Activated naive CD4-positive, alpha-beta T cell treated with anti-CD3 and anti-CD28 coated beads, Interleukin-2, amount 10 ng/mL, durations not matched to agents 7 days and 5 days (primary cell): ENCODE measurements around the gene MTX3.

ENCODE experiments used
- CTCF ChIA-PET: fragments of 350-600 bp; sonication (Branson Sonifier 250); formaldehyde crosslinking; loops from one replicate; lab custom pipeline; 2021; ENCODE audit warnings: antibody characterized with exemption; lab: Charles Lee
- DNase-seq: peaks from one replicate; pipeline ENCODE4 v3.0.0-alpha.2; 2020
- H3K27ac Mint-ChIP-seq: one replicate; pipeline ENCODE4 v1.8.0; 2021; ENCODE audit warnings: mild to moderate bottlenecking, moderate library complexity, mixed read lengths
- H3K27me3 Mint-ChIP-seq: one replicate; pipeline ENCODE4 v1.8.0; 2021; ENCODE audit warnings: mild to moderate bottlenecking, mixed read lengths
- H3K36me3 Mint-ChIP-seq: one replicate; pipeline ENCODE4 v1.8.0; 2021; ENCODE audit warnings: mixed read lengths
- H3K4me1 Mint-ChIP-seq: one replicate; pipeline ENCODE4 v1.8.0; 2021; ENCODE audit warnings: mixed read lengths
- H3K4me3 Mint-ChIP-seq: one replicate; pipeline ENCODE4 v1.8.0; 2021; ENCODE audit warnings: mild to moderate bottlenecking, moderate library complexity, mixed read lengths
- H3K9me3 Mint-ChIP-seq: one replicate; pipeline ENCODE4 v1.8.0; 2021; ENCODE audit warnings: mixed read lengths

The MTX3 gene

GRCh38 chr5:79971156-79971555 is 19.9 kb downstream of the MTX3 start:
- Mint-ChIP-seq H3K36me3 (peaks cover 3% of the 10 kb centered on the region), H3K4me3 (no peak overlapping the region)

GRCh38 chr5:79966448-79966847 is 24.6 kb downstream of the MTX3 start:
- CTCF ChIA-PET, result interaction anchor here (0.9 to 1.0 kb wide), 2 partner anchors 15 to 117 kb away, joined by 3 read pairs; no protein-coding TSS in a partner anchor
- H3K4me1 Mint-ChIP-seq, result peaks cover 4% of the 10 kb centered on the region

More at GRCh38 chr5:79971156-79971555, 19.9 kb downstream of the MTX3 start:
- Mint-ChIP-seq H3K4me1 (no peaks in the 10 kb centered on the region), H3K27ac (no peak overlapping the region), H3K27me3 (peaks cover 23% of the 10 kb centered on the region), H3K9me3 (no peaks in the 10 kb centered on the region)
- CTCF ChIA-PET, result no interaction called here
- no peak for DNase-seq

GRCh38 chr5:79964136-79964535 is 26.9 kb downstream of the MTX3 start:
- CTCF ChIA-PET, result no interaction called here
- DNase-seq, result no peak
- H3K27me3 Mint-ChIP-seq, result peaks cover 10% of the 10 kb centered on the region
- H3K4me1 Mint-ChIP-seq, result peaks cover 4% of the 10 kb centered on the region
- no peak overlapping the region for H3K4me3 Mint-ChIP-seq
- no peaks in the 10 kb centered on the region for H3K9me3 Mint-ChIP-seq
- no peak overlapping the region for H3K27ac Mint-ChIP-seq
- H3K36me3 Mint-ChIP-seq, result no peaks in the 10 kb centered on the region

More at GRCh38 chr5:79966448-79966847, 24.6 kb downstream of the MTX3 start:
- no peak for DNase-seq
- Mint-ChIP-seq H3K36me3 (no peaks in the 10 kb centered on the region), H3K9me3 (no peaks in the 10 kb centered on the region), H3K4me3 (no peak overlapping the region), H3K27me3 (peaks cover 23% of the 10 kb centered on the region), H3K27ac (no peak overlapping the region)

GRCh38 chr5:79963261-79964061 is 27.6 kb downstream of the MTX3 start:
- no peak overlapping the region for H3K27ac Mint-ChIP-seq
- no peak overlapping the region for H3K4me3 Mint-ChIP-seq

DNA sequence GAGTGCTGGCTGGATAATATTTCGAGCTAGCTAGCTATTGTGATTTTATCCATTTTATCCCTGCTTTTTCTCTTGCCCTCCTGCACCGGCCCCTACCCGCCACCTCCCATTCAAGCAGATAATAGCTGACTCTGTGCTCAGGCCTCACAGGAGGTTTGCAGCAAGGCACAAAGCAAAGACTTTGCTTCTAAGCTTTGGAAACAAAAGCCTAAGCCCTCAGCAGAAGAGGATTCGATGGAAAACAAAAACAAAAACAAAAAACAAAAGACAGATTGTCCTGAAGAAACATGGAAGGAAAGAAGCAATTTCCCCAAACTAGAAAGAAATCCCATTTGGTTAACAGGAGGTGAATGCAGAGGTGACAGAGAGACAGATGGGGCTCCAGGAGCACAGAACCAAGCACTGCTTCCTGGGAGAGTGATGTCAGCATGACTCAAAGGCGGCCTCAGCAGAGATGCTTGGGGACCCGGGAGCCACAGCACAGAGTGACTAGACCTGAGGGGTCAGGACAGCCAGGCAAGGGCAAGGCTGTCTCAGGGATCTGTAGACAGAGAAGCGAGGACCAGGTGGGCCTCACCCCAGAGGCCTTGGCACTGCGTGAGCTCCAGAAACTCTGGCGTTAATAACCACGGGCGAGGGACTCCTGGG is 28.4 kb downstream of the MTX3 start:
- no peaks in the 10 kb centered on the region for H3K36me3 Mint-ChIP-seq
- CTCF ChIA-PET, result interaction anchor here (0.9 kb wide), 1 partner anchor 28 kb away, joined by 4 read pairs; no protein-coding TSS in a partner anchor
- H3K4me1 Mint-ChIP-seq, result peaks cover 4% of the 10 kb centered on the region
- H3K4me3 Mint-ChIP-seq, result no peak overlapping the region
- H3K9me3 Mint-ChIP-seq, result no peaks in the 10 kb centered on the region
- no peak for DNase-seq
- no peak overlapping the region for H3K27ac Mint-ChIP-seq
- peaks cover 14% of the 10 kb centered on the region for H3K27me3 Mint-ChIP-seq

More at GRCh38 chr5:79963261-79964061, 27.6 kb downstream of the MTX3 start:
- DNase-seq, result no peak
- CTCF ChIA-PET, result interaction anchor here (0.6 to 0.9 kb wide), 3 partner anchors 27 to 1605 kb away, joined by 3 to 4 read pairs (median 3); no protein-coding TSS in a partner anchor
- peaks cover 10% of the 10 kb centered on the region for H3K27me3 Mint-ChIP-seq
- peaks cover 4% of the 10 kb centered on the region for H3K4me1 Mint-ChIP-seq
- H3K36me3 Mint-ChIP-seq, result no peaks in the 10 kb centered on the region
- H3K9me3 Mint-ChIP-seq, result no peaks in the 10 kb centered on the region

GRCh38 chr5:79961716-79962574 is 29.1 kb downstream of the MTX3 start:
- Mint-ChIP-seq H3K27ac (no peak overlapping the region), H3K27me3 (peaks cover 10% of the 10 kb centered on the region), H3K36me3 (no peaks in the 10 kb centered on the region), H3K9me3 (no peaks in the 10 kb centered on the region), H3K4me3 (no peak overlapping the region), H3K4me1 (peaks cover 4% of the 10 kb centered on the region)
- no peak for DNase-seq
- CTCF ChIA-PET, result no interaction called here

DNA sequence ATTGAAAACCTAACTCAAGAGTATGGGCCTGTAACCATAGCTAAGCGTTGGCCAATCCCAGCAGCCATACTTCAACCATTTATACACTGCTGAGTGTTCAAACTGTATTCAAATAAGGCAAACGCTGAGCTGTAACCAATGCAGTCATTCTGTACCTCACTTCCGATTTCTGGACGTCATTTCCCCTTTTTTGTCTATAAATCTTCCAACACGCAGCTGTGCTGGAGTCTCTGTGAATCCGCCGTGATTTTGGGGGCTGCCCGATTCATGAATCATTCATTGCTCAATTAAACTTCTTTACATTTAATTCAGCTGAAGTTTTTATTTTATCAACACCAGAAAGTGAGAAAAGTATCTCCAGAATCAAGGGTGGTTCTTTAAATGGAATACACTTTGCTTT is 31.7 kb downstream of the MTX3 start:
- CTCF ChIA-PET, result interaction anchor here (0.7 to 1.5 kb wide), 2 partner anchors 32 to 34 kb away, joined by 3 to 4 read pairs; partner anchors contain the start of gene MTX3
- Mint-ChIP-seq H3K27ac (no peak overlapping the region), H3K4me3 (no peak overlapping the region)

GRCh38 chr5:79955941-79956670 is 35.0 kb downstream of the MTX3 start:
- Mint-ChIP-seq H3K9me3 (no peaks in the 10 kb centered on the region), H3K27me3 (peaks cover 8% of the 10 kb centered on the region), H3K4me1 (no peaks in the 10 kb centered on the region), H3K4me3 (no peak overlapping the region), H3K36me3 (no peaks in the 10 kb centered on the region), H3K27ac (no peak overlapping the region)
- CTCF ChIA-PET, result no interaction called here
- DNase-seq, result no peak

More for the DNA sequence above, 31.7 kb downstream of the MTX3 start:
- Mint-ChIP-seq H3K36me3 (no peaks in the 10 kb centered on the region), H3K4me1 (peaks cover 4% of the 10 kb centered on the region), H3K27me3 (peaks cover 4% of the 10 kb centered on the region), H3K9me3 (no peaks in the 10 kb centered on the region)
- no peak for DNase-seq

- Mint-ChIP-seq H3K4me3 (no peak overlapping the region), H3K9me3 (no peaks in the 10 kb centered on the region), H3K36me3 (no peaks in the 10 kb centered on the region), H3K27ac (no peak overlapping the region), H3K27me3 (peaks cover 8% of the 10 kb centered on the region), H3K4me1 (no peaks in the 10 kb centered on the region)
- DNase-seq, result no peak
- CTCF ChIA-PET, result no interaction called here
These were observed 35.6 kb downstream of the MTX3 start for GRCh38 chr5:79955356-79955895.

GRCh38 chr5:79954620-79955019 is 36.4 kb downstream of the MTX3 start:
- H3K9me3 Mint-ChIP-seq, result no peaks in the 10 kb centered on the region
- no peak overlapping the region for H3K27ac Mint-ChIP-seq
- CTCF ChIA-PET, result no interaction called here
- no peak for DNase-seq
- no peaks in the 10 kb centered on the region for H3K4me1 Mint-ChIP-seq
- H3K4me3 Mint-ChIP-seq, result no peak overlapping the region
- H3K36me3 Mint-ChIP-seq, result no peaks in the 10 kb centered on the region
- H3K27me3 Mint-ChIP-seq, result peaks cover 8% of the 10 kb centered on the region

GRCh38 chr5:79947567-79947966 is 43.5 kb downstream of the MTX3 start:
- Mint-ChIP-seq H3K27me3 (peaks cover 4% of the 10 kb centered on the region), H3K27ac (no peak overlapping the region), H3K9me3 (no peaks in the 10 kb centered on the region)

GRCh38 chr5:79938468-79938867 is 52.6 kb downstream of the MTX3 start:
- Mint-ChIP-seq H3K4me3 (no peak overlapping the region), H3K27ac (no peak overlapping the region), H3K36me3 (no peaks in the 10 kb centered on the region), H3K27me3 (peaks cover 10% of the 10 kb centered on the region), H3K4me1 (peaks cover 8% of the 10 kb centered on the region), H3K9me3 (no peaks in the 10 kb centered on the region)
- CTCF ChIA-PET, result no interaction called here
- DNase-seq, result peak; percentile 26

More at GRCh38 chr5:79947567-79947966, 43.5 kb downstream of the MTX3 start:
- CTCF ChIA-PET, result interaction anchor here (0.6 kb wide), 1 partner anchor 129 kb away, joined by 3 read pairs; no protein-coding TSS in a partner anchor
- Mint-ChIP-seq H3K4me3 (no peak overlapping the region), H3K4me1 (peaks cover 3% of the 10 kb centered on the region), H3K36me3 (no peaks in the 10 kb centered on the region)
- DNase-seq, result no peak

DNA sequence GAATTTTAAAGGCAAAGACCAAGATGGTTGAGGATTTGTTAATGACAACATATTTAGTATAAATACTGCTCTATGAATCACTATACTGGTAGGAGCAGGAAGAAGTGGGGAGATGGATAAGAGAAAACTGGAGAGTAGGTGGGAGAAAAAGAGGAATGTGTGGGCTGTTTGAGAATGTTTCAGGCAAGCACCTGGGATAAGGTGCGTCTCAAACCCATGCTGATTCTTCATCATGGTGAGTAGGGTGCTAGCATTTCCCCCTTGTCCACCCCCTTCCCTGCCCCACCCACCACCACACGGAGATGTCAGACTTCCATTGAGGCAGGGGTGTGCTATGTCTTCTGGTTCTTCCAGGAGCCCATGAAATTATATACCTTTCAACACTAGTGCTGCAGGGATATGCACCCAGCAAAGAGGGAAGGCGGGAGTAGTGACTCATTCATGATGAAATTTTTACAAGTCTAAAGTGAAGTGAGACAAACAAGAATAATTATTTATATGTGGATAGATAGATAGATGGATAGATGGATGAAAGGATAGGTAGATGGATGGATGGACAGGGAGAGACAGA is 54.3 kb downstream of the MTX3 start:
- H3K9me3 Mint-ChIP-seq, result no peaks in the 10 kb centered on the region
- DNase-seq, result no peak
- no peaks in the 10 kb centered on the region for H3K36me3 Mint-ChIP-seq
- H3K4me1 Mint-ChIP-seq, result peaks cover 8% of the 10 kb centered on the region
- no peak overlapping the region for H3K4me3 Mint-ChIP-seq
- H3K27ac Mint-ChIP-seq, result no peak overlapping the region
- CTCF ChIA-PET, result interaction anchor here (0.6 kb wide), 1 partner anchor 744 kb away, joined by 3 read pairs; no protein-coding TSS in a partner anchor
- peaks cover 10% of the 10 kb centered on the region for H3K27me3 Mint-ChIP-seq
